GM18526 (cell line): ENCODE measurements around the gene SIN3B.

Experiments used
- POLR2A ChIP-seq: IDR thresholded peaks from 3 replicates; pipeline ENCODE4 v1.6.1; 2011; ENCODE audit not compliant: insufficient read length; ENCODE audit errors: extremely low read depth

SIN3B gene

GRCh38 chr19:16901491-16902175 is 72.4 kb downstream of the SIN3B start:
- no peak for TF ChIP-seq POLR2A

- TF ChIP-seq POLR2A = no peak
Measured at GRCh38 chr19:16902545-16902944, 73.3 kb downstream of the SIN3B start.

GRCh38 chr19:16903347-16903746 is 74.1 kb downstream of the SIN3B start:
- TF ChIP-seq POLR2A = no peak

- TF ChIP-seq POLR2A = no peak
Measured at GRCh38 chr19:16904599-16904998, 75.4 kb downstream of the SIN3B start.

- TF ChIP-seq POLR2A = no peak
Measured at GRCh38 chr19:16908759-16909158, 79.6 kb downstream of the SIN3B start.

- no peak for TF ChIP-seq POLR2A
Measured at GRCh38 chr19:16911046-16911445, 81.8 kb downstream of the SIN3B start.

- TF ChIP-seq POLR2A = no peak
Measured at GRCh38 chr19:16912780-16913179, 83.6 kb downstream of the SIN3B start.

- TF ChIP-seq POLR2A = no peak
Measured at GRCh38 chr19:16914421-16914820, 85.2 kb downstream of the SIN3B start.

GRCh38 chr19:16915135-16915534 is 85.9 kb downstream of the SIN3B start:
- no peak for TF ChIP-seq POLR2A

- TF ChIP-seq POLR2A = no peak
Measured at GRCh38 chr19:16915734-16916133, 86.5 kb downstream of the SIN3B start.

GRCh38 chr19:16917401-16917800 is 88.2 kb downstream of the SIN3B start:
- TF ChIP-seq POLR2A = no peak

GRCh38 chr19:16919496-16919895 is 90.3 kb downstream of the SIN3B start:
- TF ChIP-seq POLR2A = no peak

- TF ChIP-seq POLR2A = no peak
Measured at GRCh38 chr19:16920816-16921529, 91.8 kb downstream of the SIN3B start.

GRCh38 chr19:16921766-16922591 is 92.8 kb downstream of the SIN3B start:
- TF ChIP-seq POLR2A = no peak

GRCh38 chr19:16922592-16922934 is 93.4 kb downstream of the SIN3B start:
- TF ChIP-seq POLR2A = no peak

GRCh38 chr19:16922949-16923348 is 93.8 kb downstream of the SIN3B start:
- TF ChIP-seq POLR2A = no peak

- no peak for TF ChIP-seq POLR2A
Measured at GRCh38 chr19:16927883-16928282, 98.7 kb downstream of the SIN3B start.

GRCh38 chr19:16928351-16928750 is 99.2 kb downstream of the SIN3B start:
- no peak for TF ChIP-seq POLR2A
